ENCODE data around the gene RAP1B. TPM values are rescaled to one million over a fixed set of nuclear protein-coding genes. Genes with fewer than 3 reads are reported as not detected.

The RAP1B gene
- total and polyA plus RNA-seq, 2 of the 4 experiments (the other 2 are of a cell fraction): 159 to 200 TPM

GRCh38 chr12:68613209-68613904 is 2.7 kb downstream of the RAP1B start:
- Histone ChIP-seq H2BK20ac (ENCODE audit: low read depth, low read length) (no peak overlapping the region), H4K8ac (ENCODE audit: low read depth in 2 of 2, low read length in 2 of 2) (0 out of 4 replicates have a peak overlapping the region, but pooled peaks of 1 of the 2 experiments have one; percentile 21), H4K5ac (ENCODE audit: low read depth, low read length) (no peak overlapping the region), H3K79me1 (ENCODE audit: low read depth in 1 of 2, low read length in 2 of 2) (peaks cover 0 to 19% of the 10 kb centered on the region in 2 experiments; a peak in 2 of 4 replicates), H4K20me1 (ENCODE audit: insufficient read depth, low read length) (peaks cover 55% of the 10 kb centered on the region), H2BK5ac (ENCODE audit: low read depth, low read length, poor library complexity, severe bottlenecking) (peak overlapping the region; percentile 78), H3K36me3 (ENCODE audit: control insufficient read depth, insufficient read depth, low read length) (peaks cover 2% of the 10 kb centered on the region; the same call in 1 of the 2 replicates), H3K4me2 (ENCODE audit: low read depth, low read length) (peak overlapping the region; percentile 92), H2AK5ac (ENCODE audit: low read depth, low read length) (no peak overlapping the region), H2AFZ (replicated peaks; ENCODE audit: low read length, poor library complexity) (no peak overlapping the region), H3K27me3 (ENCODE audit: control insufficient read depth, insufficient read depth, low read length) (no peaks in the 10 kb centered on the region), H4K91ac (ENCODE audit: insufficient read depth, low read depth, low read length) (no peak overlapping the region), H2BK120ac (ENCODE audit: low read depth, low read length) (no peak overlapping the region), H3K9ac (ENCODE audit: low read depth, low read length) (no peak overlapping the region), H3K4me3 (ENCODE audit: insufficient read depth, low read depth, low read length) (no peak overlapping the region), H3K9me3 (ENCODE audit: control insufficient read depth, insufficient read depth, low read length) (no peaks in the 10 kb centered on the region), H2BK15ac (ENCODE audit: low read depth, low read length) (no peak overlapping the region), H3K4me1 (ENCODE audit: control insufficient read depth, insufficient read depth, low read length) (peaks cover 7% of the 10 kb centered on the region; the same call in 1 of the 2 replicates), H2AK9ac (replicated peaks; ENCODE audit: low read depth, low read length, poor library complexity) (peak overlapping the region; percentile 60), H3K14ac (replicated peaks; ENCODE audit: low read depth, low read length) (peak overlapping the region; percentile 58; the same call in 1 of the 2 replicates), H3K23ac (ENCODE audit: low read depth, low read length) (peak overlapping the region; percentile 62; the same call in 1 of the 2 replicates), H3K18ac (ENCODE audit: low read depth, low read length) (no peak overlapping the region), H3K4ac (ENCODE audit: low read depth, low read length) (no peak overlapping the region), H3K56ac (ENCODE audit: extremely low read depth, insufficient read depth, low read length) (no peak overlapping the region), H3K27ac (ENCODE audit: insufficient read depth, low read length) (peak overlapping the region; percentile 15; the same call in 1 of the 2 replicates), H3K9me1 (ENCODE audit: insufficient read depth, low read length) (peaks cover 14% of the 10 kb centered on the region)
- no peak for DNase-seq
- dilution Hi-C loops (cut with HindIII; ENCODE audit: low sequenced_read_pairs, unreplicated experiment): no loop called here
- intact Hi-C loops (cut with micrococcal nuclease): loop anchor here (5.0 kb wide), 1 partner anchor 391 kb away; no protein-coding TSS in a partner anchor
- TF ChIP-seq, protein P1, sequence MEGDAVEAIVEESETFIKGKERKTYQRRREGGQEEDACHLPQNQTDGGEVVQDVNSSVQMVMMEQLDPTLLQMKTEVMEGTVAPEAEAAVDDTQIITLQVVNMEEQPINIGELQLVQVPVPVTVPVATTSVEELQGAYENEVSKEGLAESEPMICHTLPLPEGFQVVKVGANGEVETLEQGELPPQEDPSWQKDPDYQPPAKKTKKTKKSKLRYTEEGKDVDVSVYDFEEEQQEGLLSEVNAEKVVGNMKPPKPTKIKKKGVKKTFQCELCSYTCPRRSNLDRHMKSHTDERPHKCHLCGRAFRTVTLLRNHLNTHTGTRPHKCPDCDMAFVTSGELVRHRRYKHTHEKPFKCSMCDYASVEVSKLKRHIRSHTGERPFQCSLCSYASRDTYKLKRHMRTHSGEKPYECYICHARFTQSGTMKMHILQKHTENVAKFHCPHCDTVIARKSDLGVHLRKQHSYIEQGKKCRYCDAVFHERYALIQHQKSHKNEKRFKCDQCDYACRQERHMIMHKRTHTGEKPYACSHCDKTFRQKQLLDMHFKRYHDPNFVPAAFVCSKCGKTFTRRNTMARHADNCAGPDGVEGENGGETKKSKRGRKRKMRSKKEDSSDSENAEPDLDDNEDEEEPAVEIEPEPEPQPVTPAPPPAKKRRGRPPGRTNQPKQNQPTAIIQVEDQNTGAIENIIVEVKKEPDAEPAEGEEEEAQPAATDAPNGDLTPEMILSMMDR (conservative IDR thresholded peaks at IDR 0.05; ENCODE audit: low read depth, low read length): no peak
- TF ChIP-seq MXI1 (IDR thresholded peaks at IDR 0.05; ENCODE audit: borderline replicate concordance, low read depth, low read length): no peak
- no peak for TF ChIP-seq MAZ (IDR thresholded peaks at IDR 0.05; ENCODE audit: borderline replicate concordance, low read depth, low read length)
- TF ChIP-seq CHD1 (IDR thresholded peaks at IDR 0.05; ENCODE audit: low read depth, low read length): no peak
- no peak for TF ChIP-seq ELK1 (IDR thresholded peaks at IDR 0.05; ENCODE audit: borderline replicate concordance, low read depth, low read length)
- no TSS peak for BruUV-seq (replicated peaks)
- no peak for ATAC-seq (ENCODE audit: low read depth)
- ChIA-PET POLR2A (ENCODE audit: unreplicated experiment) (no interaction called here), CTCF (no interaction called here)
- WGBS, 2 experiments (ENCODE audit: extremely low coverage in 2 of 2, insufficient read length in 1 of 2): 100% methylated on average over 6 of the region's 18 CpGs; no CpG with 5 or more reads in 1 of the 2 experiments
- in situ Hi-C loops (cut with MboI; ENCODE audit: low sequenced_read_pairs): no loop called here

Data from IMR-90 (cell line).